GM10847 (cell line): ENCODE data around the gene RELT.

Source experiments
- POLR2A ChIP-seq: IDR thresholded peaks from 2 replicates; pipeline ENCODE4 v1.6.1; 2011; ENCODE audit not compliant: insufficient read length; ENCODE audit errors: extremely low read depth

The RELT gene

DNA sequence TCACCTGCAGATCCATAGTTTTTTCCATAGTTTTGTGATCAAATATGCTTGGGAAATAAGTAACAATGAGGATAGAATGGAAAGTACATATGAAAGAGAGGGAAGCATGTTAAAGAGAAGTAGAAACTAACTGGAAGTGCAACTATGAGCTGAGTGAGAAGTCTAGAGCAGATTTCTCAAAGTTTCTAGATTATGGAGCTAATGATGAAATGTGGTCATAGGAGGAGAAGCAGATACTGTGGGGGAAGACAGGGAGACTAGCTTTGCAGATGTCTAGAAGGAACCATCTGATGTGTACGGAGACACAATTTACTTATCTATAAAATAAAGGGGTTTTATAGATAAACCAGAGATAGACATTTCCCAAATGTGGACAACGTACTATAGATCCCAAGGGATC, 37.1 kb downstream of the RELT start:
- no peak for TF ChIP-seq POLR2A

DNA sequence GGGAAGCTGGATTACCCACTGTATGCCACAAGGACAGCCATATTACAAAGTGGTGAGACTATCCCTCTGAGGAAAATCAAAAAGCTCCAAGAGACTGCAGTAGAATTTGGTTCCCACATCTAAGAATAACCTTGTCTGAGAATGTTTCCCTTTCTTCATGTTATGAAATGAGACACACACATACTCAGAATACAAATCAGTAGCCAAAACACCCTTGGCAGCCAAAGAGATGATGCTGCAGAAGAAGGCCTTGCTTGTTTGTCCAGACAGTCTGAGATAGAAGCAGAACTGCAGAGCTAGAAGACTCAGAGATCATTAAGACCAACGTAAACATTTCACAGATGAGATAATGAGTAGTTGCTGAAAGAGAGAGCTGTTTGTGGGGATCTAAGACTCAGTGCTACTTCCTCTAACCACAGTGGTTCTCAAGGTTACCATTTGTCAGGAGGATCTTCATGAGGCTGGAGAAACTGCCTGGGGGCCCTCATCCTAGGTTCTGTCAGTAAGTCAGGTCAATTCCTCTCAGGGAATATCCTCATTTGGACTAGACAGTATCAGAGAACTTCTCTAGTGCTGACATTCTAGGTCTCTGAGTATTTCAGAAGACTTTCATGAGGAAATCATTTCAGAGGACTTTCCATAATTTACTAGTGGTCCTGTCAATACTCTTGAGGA, 38.9 kb downstream of the RELT start:
- TF ChIP-seq POLR2A = no peak

DNA sequence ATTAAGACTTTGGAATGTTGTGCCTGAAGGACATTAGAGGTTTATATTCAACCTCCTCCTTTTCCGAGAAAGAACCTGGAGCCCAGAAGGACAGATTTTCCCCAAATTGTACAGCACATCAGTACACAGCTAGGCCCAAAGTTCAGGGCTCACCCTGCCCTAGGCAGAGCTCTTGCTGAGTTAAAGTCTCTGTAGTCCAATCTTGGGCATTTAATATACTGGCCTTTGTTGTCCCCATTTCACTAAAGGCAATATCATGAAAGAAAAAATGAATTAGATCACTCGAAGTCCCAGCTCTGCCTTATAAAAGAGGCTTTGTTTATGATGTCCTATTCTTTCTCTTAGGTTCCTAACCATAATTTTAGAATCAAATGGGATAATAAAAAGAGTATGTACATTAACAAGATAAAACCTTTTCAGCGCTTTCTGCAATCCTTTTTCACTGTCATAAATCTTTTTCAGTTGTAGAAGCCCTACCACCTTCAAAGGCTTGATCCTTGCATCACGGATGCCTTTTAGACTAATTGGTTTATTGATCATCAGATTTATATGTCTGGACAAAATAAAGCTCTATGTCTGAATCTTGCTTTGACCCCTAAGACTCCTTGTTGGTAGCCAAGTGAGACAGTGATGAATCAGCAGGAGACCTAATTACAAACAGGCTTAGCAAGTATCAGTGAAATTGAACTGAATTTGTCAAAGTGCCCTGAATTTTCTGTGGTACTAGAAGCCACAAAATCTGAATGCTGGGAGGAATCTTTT, 39.8 kb downstream of the RELT start:
- TF ChIP-seq POLR2A = no peak

DNA sequence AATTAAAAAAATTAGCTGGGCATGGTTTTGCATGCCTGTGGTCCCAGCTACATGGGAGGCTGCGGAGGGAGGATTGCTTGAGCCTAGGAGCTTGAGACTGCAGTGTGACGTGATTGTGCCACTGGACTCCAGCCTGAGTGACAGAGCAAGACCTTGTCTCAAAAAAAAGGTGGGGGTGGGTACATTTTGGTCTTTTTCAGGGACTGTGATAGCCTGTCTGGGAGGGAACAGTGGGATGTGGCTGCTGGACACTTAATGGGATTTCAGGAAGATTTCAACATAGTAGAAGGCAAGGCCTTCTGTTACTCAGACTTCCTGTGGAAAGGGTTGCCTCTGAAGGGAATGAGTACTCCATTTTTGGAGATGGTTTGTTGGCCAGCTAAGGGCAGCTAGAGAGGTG, 40.6 kb downstream of the RELT start:
- no peak for TF ChIP-seq POLR2A

- no peak for TF ChIP-seq POLR2A
Measured at GRCh38 chr11:73420136-73420535, 43.9 kb downstream of the RELT start.

DNA sequence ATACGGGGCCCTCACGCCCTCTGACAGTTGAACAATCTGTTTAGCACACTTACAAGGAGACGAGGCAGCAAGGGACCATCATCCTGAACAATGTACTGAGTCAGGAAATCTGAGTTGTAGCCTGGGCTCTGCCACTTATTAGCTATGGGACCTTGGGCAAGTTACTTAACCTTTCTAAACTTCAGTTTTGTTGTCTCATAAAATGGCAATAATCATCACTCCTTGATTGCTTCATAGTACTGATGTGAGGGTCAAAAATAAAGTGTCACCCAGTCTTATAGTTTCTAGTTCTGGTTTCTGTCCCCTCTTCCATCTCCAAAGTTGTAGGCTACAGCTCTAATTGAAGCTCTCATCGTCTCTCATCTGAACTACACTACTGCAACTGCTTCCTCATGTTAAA, 46.7 kb downstream of the RELT start:
- no peak for TF ChIP-seq POLR2A

DNA sequence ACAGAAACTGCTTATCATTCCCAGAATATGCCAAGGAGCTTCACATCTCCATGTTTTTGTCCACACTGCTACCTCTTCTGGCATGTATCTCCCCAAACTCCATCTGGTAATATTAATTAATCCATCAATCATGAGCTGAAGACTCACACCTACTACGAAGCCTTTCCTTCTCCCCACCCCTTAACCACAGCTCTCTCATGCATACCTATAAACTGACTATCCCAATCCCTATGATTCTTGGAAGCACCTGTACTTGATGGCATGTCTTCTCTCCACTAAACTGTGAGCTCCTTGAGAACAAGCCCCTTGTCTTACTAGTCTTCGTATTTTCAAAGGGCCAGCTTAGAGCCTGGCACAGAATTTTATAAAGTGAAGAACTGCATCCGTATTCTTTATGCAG, 47.3 kb downstream of the RELT start:
- no peak for TF ChIP-seq POLR2A

DNA sequence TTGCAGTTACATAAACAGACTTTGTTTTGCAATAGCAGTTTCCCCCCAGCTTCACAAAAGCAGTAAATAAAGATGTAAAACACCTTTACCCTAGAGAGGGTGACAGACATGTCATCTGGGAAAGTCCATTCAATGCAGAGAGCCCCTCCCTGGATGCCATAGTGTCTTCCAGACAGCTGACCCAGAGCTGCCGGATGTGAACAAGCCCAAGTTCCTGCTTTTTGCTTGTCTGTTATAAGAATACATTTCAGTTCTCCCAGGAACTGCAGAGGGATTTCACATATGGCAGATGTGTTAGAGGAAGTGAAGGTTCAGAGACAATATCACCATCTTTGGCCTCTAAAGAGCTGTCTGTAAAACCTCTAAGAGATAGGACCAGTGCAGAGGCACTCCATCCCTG, 48.9 kb downstream of the RELT start:
- no peak for TF ChIP-seq POLR2A

GRCh38 chr11:73426219-73426850, 50.1 kb downstream of the RELT start:
- no peak for TF ChIP-seq POLR2A

DNA sequence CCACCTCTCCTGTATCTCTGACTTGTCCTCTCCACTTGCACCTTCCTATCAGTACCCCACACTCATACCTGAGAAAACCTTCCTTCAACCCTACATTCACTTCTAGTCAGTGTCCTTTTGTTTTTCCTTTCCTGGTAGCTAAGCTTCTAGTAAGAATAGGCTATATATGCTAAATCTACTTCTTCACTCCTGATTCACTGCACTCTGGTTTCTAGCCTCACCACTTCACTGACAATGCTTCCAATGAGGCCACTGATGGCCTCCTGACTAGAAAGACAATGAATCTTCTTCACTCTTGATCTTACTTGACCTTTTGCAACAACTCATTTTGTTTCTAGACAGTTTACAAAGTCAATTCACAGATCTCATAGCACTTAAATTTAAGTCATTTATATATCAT, 52.0 kb downstream of the RELT start:
- no peak for TF ChIP-seq POLR2A

GRCh38 chr11:73428699-73429098, 52.5 kb downstream of the RELT start:
- TF ChIP-seq POLR2A = no peak

DNA sequence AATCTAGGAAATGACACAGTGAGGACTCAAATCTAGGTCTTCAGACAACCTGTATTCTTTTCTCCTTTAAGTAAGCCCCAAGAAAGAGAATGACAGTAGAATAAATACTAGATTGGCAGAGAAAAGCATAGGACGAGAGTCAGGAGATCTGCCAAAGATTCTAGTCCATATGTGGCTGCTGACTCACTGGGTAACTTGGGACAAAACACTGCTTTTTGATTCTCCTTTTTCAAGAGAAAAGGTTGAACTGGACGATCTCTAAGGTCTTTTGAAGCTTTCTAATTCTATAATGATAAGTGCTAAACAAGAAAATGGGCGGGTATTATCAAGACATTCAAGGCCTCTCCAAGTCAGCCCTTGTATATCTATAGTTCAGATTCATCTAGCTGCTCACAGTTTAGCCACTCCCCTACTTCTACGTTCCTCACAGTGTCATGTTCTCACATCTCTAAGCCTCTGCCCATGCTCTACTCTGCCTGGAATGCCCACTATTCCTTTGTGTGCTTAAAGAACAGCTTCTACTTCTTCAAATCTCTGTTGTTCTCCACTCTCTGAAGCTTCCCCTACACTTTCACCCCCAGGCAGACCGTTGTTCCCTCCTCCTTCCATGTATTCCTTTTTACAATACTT, 53.0 kb downstream of the RELT start:
- TF ChIP-seq POLR2A = no peak

DNA sequence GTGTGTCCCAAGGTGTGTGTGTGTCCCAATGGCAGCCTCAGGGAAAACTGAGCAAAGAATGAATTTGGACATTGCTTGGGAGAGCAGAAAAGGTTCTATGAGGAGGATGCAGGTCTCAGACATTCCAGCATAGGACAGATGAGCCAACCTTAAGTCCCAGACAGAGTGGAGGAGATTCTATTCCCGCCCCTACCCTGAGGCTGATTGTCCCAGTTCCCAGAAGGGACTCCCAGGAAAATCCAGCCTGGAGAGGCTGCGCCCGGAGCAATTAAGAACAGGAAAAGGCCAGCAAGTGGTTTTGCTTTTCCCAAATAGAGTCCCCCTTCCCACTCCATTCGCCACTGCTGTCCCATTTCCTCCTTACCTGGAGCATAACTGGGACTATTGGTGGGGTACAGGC, 54.1 kb downstream of the RELT start:
- TF ChIP-seq POLR2A = no peak

DNA sequence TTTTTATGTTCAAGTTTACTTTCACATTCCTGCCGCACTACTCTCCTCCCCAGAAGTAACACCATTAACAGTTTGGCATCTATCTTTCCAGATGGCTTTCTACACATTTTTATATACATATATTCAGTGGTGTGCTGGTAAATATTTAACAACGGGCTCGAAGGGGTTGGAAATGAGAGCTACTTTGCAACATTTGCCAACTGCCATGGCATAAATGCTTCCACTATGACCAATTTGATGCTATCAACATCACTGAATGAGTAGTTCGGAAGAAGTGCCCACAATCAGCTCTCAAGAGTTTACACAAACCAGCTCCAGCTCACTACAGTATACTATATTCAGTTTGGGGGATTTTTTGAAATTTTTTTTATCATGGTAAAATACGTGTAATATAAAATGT, 55.2 kb downstream of the RELT start:
- TF ChIP-seq POLR2A = no peak

- TF ChIP-seq POLR2A = no peak
Measured at GRCh38 chr11:73439002-73439843, 63.0 kb downstream of the RELT start.
